Measurements from ENCODE around the gene TSPAN18. TPM values are rescaled to one million over a fixed set of nuclear protein-coding genes. Genes with fewer than 3 reads are reported as not detected.

TSPAN18 gene
- polyA plus RNA-seq, 1 donor = 48.1 TPM

GRCh38 chr11:44964526-44965209, 237.9 kb downstream of the TSPAN18 start:
- no peak for DNase-seq

GRCh38 chr11:44966694-44967093, 239.9 kb downstream of the TSPAN18 start:
- DNase-seq = no peak

GRCh38 chr11:44967930-44968496, 241.3 kb downstream of the TSPAN18 start:
- DNase-seq = no peak

- DNase-seq = no peak
Observed at GRCh38 chr11:44968510-44968909, 241.7 kb downstream of the TSPAN18 start.

GRCh38 chr11:44969651-44970252, 243.0 kb downstream of the TSPAN18 start:
- no peak for DNase-seq

- DNase-seq = no peak
Observed at GRCh38 chr11:44970293-44970692, 243.5 kb downstream of the TSPAN18 start.

- DNase-seq = no peak
Observed at GRCh38 chr11:44971185-44971584, 244.4 kb downstream of the TSPAN18 start.

GRCh38 chr11:44972746-44973435, 246.1 kb downstream of the TSPAN18 start:
- no peak for DNase-seq

- no peak for DNase-seq
Observed at GRCh38 chr11:44973632-44974401, 247.1 kb downstream of the TSPAN18 start.

GRCh38 chr11:44974402-44975000, 247.7 kb downstream of the TSPAN18 start:
- no peak for DNase-seq

GRCh38 chr11:44976576-44976975, 249.8 kb downstream of the TSPAN18 start:
- no peak for DNase-seq

GRCh38 chr11:44977493-44977984, 250.8 kb downstream of the TSPAN18 start:
- DNase-seq = no peak

GRCh38 chr11:44978274-44978960, 251.7 kb downstream of the TSPAN18 start:
- no peak for DNase-seq

GRCh38 chr11:44978961-44979331, 252.2 kb downstream of the TSPAN18 start:
- no peak for DNase-seq

- no peak for DNase-seq
Observed at GRCh38 chr11:44979543-44980399, 253.0 kb downstream of the TSPAN18 start.

- DNase-seq = no peak
Observed at GRCh38 chr11:44980533-44981427, 254.0 kb downstream of the TSPAN18 start.

Data from hindlimb muscle (tissue), 1 donor.